Placental pericyte (primary cell): ENCODE results near the gene C4orf51. TPM values are rescaled to one million over a fixed set of nuclear protein-coding genes. Genes with fewer than 3 reads are reported as not detected.

ENCODE experiments used
- total RNA-seq: library from RNA; depleted of rRNA; stranded (reverse); fragments of >200 nt; gene quantifications from 2 replicates; pipeline ENCODE4 v1.2.3, GENCODE V29; 2012

The C4orf51 gene
- total RNA-seq = not detected in 2 replicates

GRCh38 chr4:145679991-145680455 lies at the start of gene C4orf51:
TSS of gene C4orf51 (plus strand) at chr4:145680146. CDS start at chr4:145680204, 58 bp downstream.

Other genes starting within 250 kb of the C4orf51 start
- gene SMAD1, start 198.3 kb upstream of the C4orf51 start, total RNA-seq = 34.6 and 50.4 TPM in 2 replicates
- gene MMAA, start 60.8 kb upstream of the C4orf51 start, total RNA-seq = 2.8 and 4.3 TPM in 2 replicates